B cell (primary cell): ENCODE data around the gene FAM168A. TPM values are rescaled to one million over a fixed set of nuclear protein-coding genes. Genes with fewer than 3 reads are reported as not detected.

Source experiments
- ATAC-seq: fragments of 200-7000 bp; cut with Tn5 transposase; one replicate; pipeline ENCODE4 v1.10.0; 2021; ENCODE audit warnings: low read depth, mild to moderate bottlenecking, moderate number of reproducible peaks, moderate library complexity
- CTCF ChIA-PET: fragments of 350-600 bp; sonication (Branson Sonifier 250); formaldehyde crosslinking; loops from one replicate; lab custom pipeline; 2021; ENCODE audit warnings: antibody characterized with exemption, inconsistent platforms; lab: Charles Lee
- POLR2A ChIA-PET: fragments of 350-600 bp; sonication (Branson Sonifier 250); formaldehyde crosslinking; loops from one replicate; lab custom pipeline; 2021; ENCODE audit warnings: antibody characterized with exemption; lab: Charles Lee
- DNase-seq: peaks from one replicate; pipeline ENCODE4 v3.0.0; 2013
- H2AFZ ChIP-seq: 2 replicates; pipeline ENCODE4 v1.6.1; 2012; ENCODE audit warnings: mild to moderate bottlenecking, low read depth, low read length; ENCODE audit not compliant: insufficient read depth, poor library complexity, severe bottlenecking
- H3K27ac ChIP-seq, 2 donors: 1 replicate in 1 of 2; 2 replicates in 1 of 2; pipeline ENCODE4 v1.5.1; 2012 to 2013; ENCODE audit warnings: low read length in 2 of 2, mild to moderate bottlenecking in 2 of 2, moderate library complexity in 1 of 2
- H3K27me3 ChIP-seq, 4 experiments: fragments of 200-600 bp in 1 of 4; sonication (generic) in 1 of 4; replicated peaks in 1 of 4; 1 replicate in 2 of 4; 2 replicates in 2 of 4; pipeline versions ENCODE4 v1.6.1 to v1.7.0; 2013 to 2016; ENCODE audit warnings: low read length in 3 of 4, mild to moderate bottlenecking in 2 of 4, mixed read lengths in 1 of 4, moderate library complexity in 1 of 4; ENCODE audit not compliant: insufficient read depth in 4 of 4, control insufficient read depth in 3 of 4; ENCODE audit errors: control extremely low read depth in 1 of 4
- H3K36me3 ChIP-seq, 2 experiments: replicated peaks in 1 of 2; 1 replicate in 1 of 2; 2 replicates in 1 of 2; pipeline versions ENCODE4 v1.6.1 to v1.7.1; 2013; ENCODE audit warnings: low read length in 1 of 2; ENCODE audit not compliant: insufficient read depth in 2 of 2, control insufficient read depth in 1 of 2; ENCODE audit errors: control extremely low read depth in 1 of 2, extremely low read depth in 1 of 2
- H3K4me1 ChIP-seq, 2 donors: fragments of 200-600 bp in 1 of 2; sonication (generic) in 1 of 2; 1 replicate in 1 of 2; 2 replicates in 1 of 2; pipeline versions ENCODE4 v1.5.1 to v1.6.1; 2013 to 2017; ENCODE audit warnings: low read length in 2 of 2; ENCODE audit not compliant: control insufficient read depth in 2 of 2, insufficient read depth in 2 of 2
- H3K4me2 ChIP-seq: replicated peaks from 2 replicates; pipeline ENCODE3; 2012; ENCODE audit warnings: mild to moderate bottlenecking, low read depth, low read length; ENCODE audit not compliant: poor library complexity, severe bottlenecking
- H3K4me3 ChIP-seq, 5 experiments: fragments of 200-600 bp in 1 of 5; sonication (generic) in 1 of 5; 1 replicate in 3 of 5; 2 replicates in 2 of 5; pipeline versions ENCODE4 v1.5.1 to v1.7.0; 2011 to 2016; ENCODE audit warnings: low read length in 4 of 5, mild to moderate bottlenecking in 4 of 5, low read depth in 2 of 5, control low read depth in 1 of 5, moderate library complexity in 1 of 5; ENCODE audit not compliant: insufficient read depth in 1 of 5; ENCODE audit errors: control extremely low read depth in 1 of 5, extremely low read depth in 1 of 5
- H3K79me2 ChIP-seq: fragments of 200-600 bp; sonication (generic); one replicate; pipeline ENCODE4 v1.6.0; 2016; ENCODE audit warnings: low read length; ENCODE audit not compliant: control insufficient read depth, insufficient read depth
- H3K9ac ChIP-seq: fragments of 200-600 bp; sonication (generic); 2 replicates; pipeline ENCODE4 v1.6.1; 2017; ENCODE audit warnings: mild to moderate bottlenecking, low read length, moderate library complexity
- H3K9me3 ChIP-seq, 3 donors: one replicate each; pipeline versions ENCODE4 v1.6.1 to v1.7.1; 2013; ENCODE audit warnings: low read length in 2 of 3; ENCODE audit not compliant: control insufficient read depth in 2 of 3, insufficient read depth in 1 of 3; ENCODE audit errors: control extremely low read depth in 1 of 3
- H4K20me1 ChIP-seq: 2 replicates; pipeline ENCODE4 v1.6.0; 2012; ENCODE audit warnings: mild to moderate bottlenecking, low read length; ENCODE audit not compliant: insufficient read depth, control insufficient read depth, poor library complexity, severe bottlenecking
- H3K27ac Mint-ChIP-seq: one replicate; pipeline ENCODE4 v1.8.0; 2021; ENCODE audit warnings: mixed read lengths
- H3K27me3 Mint-ChIP-seq: one replicate; pipeline ENCODE4 v1.8.0; 2021; ENCODE audit warnings: mixed read lengths
- H3K4me1 Mint-ChIP-seq: one replicate; pipeline ENCODE4 v1.8.0; 2021; ENCODE audit warnings: mixed read lengths
- H3K4me3 Mint-ChIP-seq: one replicate; pipeline ENCODE4 v1.8.0; 2021; ENCODE audit warnings: mixed read lengths
- H3K9me3 Mint-ChIP-seq: one replicate; pipeline ENCODE4 v1.8.0; 2022; ENCODE audit warnings: mixed read lengths; ENCODE audit not compliant: insufficient read depth
- EZH2 ChIP-seq: IDR thresholded peaks from 2 replicates; pipeline ENCODE4 v1.6.1; 2012; ENCODE audit warnings: borderline replicate concordance, low read depth, mild to moderate bottlenecking, moderate library complexity, low read length; ENCODE audit not compliant: insufficient read depth, poor library complexity, severe bottlenecking
- WGBS: methylation state at CpG from one replicate; pipeline ENCODE4 v1.1.5; 2013; ENCODE audit warnings: missing lambda C conversion rate; ENCODE audit not compliant: insufficient coverage; 5-methylcytosine and 5-hydroxymethylcytosine counted together
- intact Hi-C: fragments of 100-400 bp; cut with micrococcal nuclease; formaldehyde crosslinking; loops from one replicate; pipeline ENCODE4 v1.10.0; 2022
- polyA plus RNA-seq: library from polyadenylated mRNA; depleted of rRNA; stranded (reverse); fragments of >200 nt; gene quantifications from 2 replicates; pipeline ENCODE4 v1.2.3, GENCODE V29; 2012
- total RNA-seq, 2 donors: library from RNA; stranded (reverse); fragments of 120-200 nt in 1 of 2; gene quantifications; 1 replicate in 1 of 2; 2 replicates in 1 of 2; pipeline versions ENCODE4 v1.2.3 to v1.2.4, GENCODE V29; 2013 to 2022
- TF ChIP-seq, protein P1 (sequence below): fragments of 200-600 bp; IDR thresholded peaks from one replicate; pipeline ENCODE4 v1.8.0; 2022; ENCODE audit warnings: antibody characterized with exemption, mild to moderate bottlenecking

The FAM168A gene
- total and polyA plus RNA-seq, 2 donors (not counting 1 experiment from before 2014, with no cell fraction given) = 11.0 to 26.8 TPM

DNA sequence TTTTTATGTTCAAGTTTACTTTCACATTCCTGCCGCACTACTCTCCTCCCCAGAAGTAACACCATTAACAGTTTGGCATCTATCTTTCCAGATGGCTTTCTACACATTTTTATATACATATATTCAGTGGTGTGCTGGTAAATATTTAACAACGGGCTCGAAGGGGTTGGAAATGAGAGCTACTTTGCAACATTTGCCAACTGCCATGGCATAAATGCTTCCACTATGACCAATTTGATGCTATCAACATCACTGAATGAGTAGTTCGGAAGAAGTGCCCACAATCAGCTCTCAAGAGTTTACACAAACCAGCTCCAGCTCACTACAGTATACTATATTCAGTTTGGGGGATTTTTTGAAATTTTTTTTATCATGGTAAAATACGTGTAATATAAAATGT lies 166.5 kb downstream of the FAM168A start:
- Mint-ChIP-seq H3K4me1 (no peaks in the 10 kb centered on the region), H3K27ac (no peak overlapping the region), H3K27me3 (no peaks in the 10 kb centered on the region), H3K9me3 (no peaks in the 10 kb centered on the region), H3K4me3 (no peak overlapping the region)
- DNase-seq (no peak), ATAC-seq (no peak)
- ChIA-PET CTCF (interaction anchor here (1.4 kb wide), 1 partner anchor 80 kb away, joined by 3 read pairs; no protein-coding TSS in a partner anchor), POLR2A (no interaction called here)
- TF ChIP-seq EZH2 = no peak
- TF ChIP-seq, protein P1, sequence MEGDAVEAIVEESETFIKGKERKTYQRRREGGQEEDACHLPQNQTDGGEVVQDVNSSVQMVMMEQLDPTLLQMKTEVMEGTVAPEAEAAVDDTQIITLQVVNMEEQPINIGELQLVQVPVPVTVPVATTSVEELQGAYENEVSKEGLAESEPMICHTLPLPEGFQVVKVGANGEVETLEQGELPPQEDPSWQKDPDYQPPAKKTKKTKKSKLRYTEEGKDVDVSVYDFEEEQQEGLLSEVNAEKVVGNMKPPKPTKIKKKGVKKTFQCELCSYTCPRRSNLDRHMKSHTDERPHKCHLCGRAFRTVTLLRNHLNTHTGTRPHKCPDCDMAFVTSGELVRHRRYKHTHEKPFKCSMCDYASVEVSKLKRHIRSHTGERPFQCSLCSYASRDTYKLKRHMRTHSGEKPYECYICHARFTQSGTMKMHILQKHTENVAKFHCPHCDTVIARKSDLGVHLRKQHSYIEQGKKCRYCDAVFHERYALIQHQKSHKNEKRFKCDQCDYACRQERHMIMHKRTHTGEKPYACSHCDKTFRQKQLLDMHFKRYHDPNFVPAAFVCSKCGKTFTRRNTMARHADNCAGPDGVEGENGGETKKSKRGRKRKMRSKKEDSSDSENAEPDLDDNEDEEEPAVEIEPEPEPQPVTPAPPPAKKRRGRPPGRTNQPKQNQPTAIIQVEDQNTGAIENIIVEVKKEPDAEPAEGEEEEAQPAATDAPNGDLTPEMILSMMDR = no peak
- no peaks in the 10 kb centered on the region for H3K4me1 ChIP-seq
- no peak overlapping the region for H3K4me3 ChIP-seq
- no peak overlapping the region for H3K4me2 ChIP-seq
- no peaks in the 10 kb centered on the region for H3K27me3 ChIP-seq
- no peaks in the 10 kb centered on the region for H3K79me2 ChIP-seq
- H4K20me1 ChIP-seq = peaks cover 5% of the 10 kb centered on the region
- H3K9me3 ChIP-seq = no peaks in the 10 kb centered on the region
- H3K9ac ChIP-seq = no peak overlapping the region
- no CpG with 5 or more reads among the region's 5 CpGs for WGBS
- intact Hi-C loops = no loop called here
- no peak overlapping the region for H2AFZ ChIP-seq
- H3K27ac ChIP-seq = no peak overlapping the region
- peaks cover 0 to 2% of the 10 kb centered on the region in 2 experiments for H3K36me3 ChIP-seq

DNA sequence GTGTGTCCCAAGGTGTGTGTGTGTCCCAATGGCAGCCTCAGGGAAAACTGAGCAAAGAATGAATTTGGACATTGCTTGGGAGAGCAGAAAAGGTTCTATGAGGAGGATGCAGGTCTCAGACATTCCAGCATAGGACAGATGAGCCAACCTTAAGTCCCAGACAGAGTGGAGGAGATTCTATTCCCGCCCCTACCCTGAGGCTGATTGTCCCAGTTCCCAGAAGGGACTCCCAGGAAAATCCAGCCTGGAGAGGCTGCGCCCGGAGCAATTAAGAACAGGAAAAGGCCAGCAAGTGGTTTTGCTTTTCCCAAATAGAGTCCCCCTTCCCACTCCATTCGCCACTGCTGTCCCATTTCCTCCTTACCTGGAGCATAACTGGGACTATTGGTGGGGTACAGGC lies 167.6 kb downstream of the FAM168A start:
- ChIA-PET CTCF (no interaction called here), POLR2A (interaction anchor here (0.6 kb wide), 1 partner anchor 28 kb away, joined by 4 read pairs; no protein-coding TSS in a partner anchor)
- H3K4me1 Mint-ChIP-seq = peaks cover 4% of the 10 kb centered on the region

More for the DNA sequence above, 167.6 kb downstream of the FAM168A start:
- H3K79me2 ChIP-seq = no peaks in the 10 kb centered on the region
- H3K4me1 ChIP-seq = no peaks in the 10 kb centered on the region
- H2AFZ ChIP-seq = no peak overlapping the region
- H3K27ac ChIP-seq = no peak overlapping the region
- H3K4me3 Mint-ChIP-seq = no peak overlapping the region
- H3K27ac Mint-ChIP-seq = no peak overlapping the region
- no peak overlapping the region for H3K4me3 ChIP-seq
- no peaks in the 10 kb centered on the region for H3K9me3 ChIP-seq
- H3K27me3 Mint-ChIP-seq = no peaks in the 10 kb centered on the region
- no peak overlapping the region for H3K9ac ChIP-seq
- WGBS = 100% methylated on average over 3 of the region's 4 CpGs
- H3K36me3 ChIP-seq = peaks cover 0 to 2% of the 10 kb centered on the region in 2 experiments
- no peak overlapping the region for H3K4me2 ChIP-seq
- H3K9me3 Mint-ChIP-seq = no peaks in the 10 kb centered on the region
- H3K27me3 ChIP-seq = no peaks in the 10 kb centered on the region
- H4K20me1 ChIP-seq = peaks cover 5% of the 10 kb centered on the region
- ATAC-seq (no peak), DNase-seq (no peak)
- no peak for TF ChIP-seq EZH2
- TF ChIP-seq, protein P1 = no peak
- intact Hi-C loops = no loop called here
